Raji (cell line): ENCODE data around the gene PSPH.

Source experiments
- POLR2A ChIP-seq: IDR thresholded peaks from 2 replicates; pipeline ENCODE4 v1.6.1; 2011; ENCODE audit warnings: low read depth, low read length, control low read depth; ENCODE audit not compliant: insufficient read depth

PSPH gene

GRCh38 chr7:55964261-55965099 lies 86.8 kb downstream of the PSPH start, which contains the start of gene NIPSNAP2:
Gene NIPSNAP2 (plus strand): TSS chr7:55964585. CDS start chr7:55964610, 25 bp downstream.
- TF ChIP-seq POLR2A, result peak; percentile 75

DNA sequence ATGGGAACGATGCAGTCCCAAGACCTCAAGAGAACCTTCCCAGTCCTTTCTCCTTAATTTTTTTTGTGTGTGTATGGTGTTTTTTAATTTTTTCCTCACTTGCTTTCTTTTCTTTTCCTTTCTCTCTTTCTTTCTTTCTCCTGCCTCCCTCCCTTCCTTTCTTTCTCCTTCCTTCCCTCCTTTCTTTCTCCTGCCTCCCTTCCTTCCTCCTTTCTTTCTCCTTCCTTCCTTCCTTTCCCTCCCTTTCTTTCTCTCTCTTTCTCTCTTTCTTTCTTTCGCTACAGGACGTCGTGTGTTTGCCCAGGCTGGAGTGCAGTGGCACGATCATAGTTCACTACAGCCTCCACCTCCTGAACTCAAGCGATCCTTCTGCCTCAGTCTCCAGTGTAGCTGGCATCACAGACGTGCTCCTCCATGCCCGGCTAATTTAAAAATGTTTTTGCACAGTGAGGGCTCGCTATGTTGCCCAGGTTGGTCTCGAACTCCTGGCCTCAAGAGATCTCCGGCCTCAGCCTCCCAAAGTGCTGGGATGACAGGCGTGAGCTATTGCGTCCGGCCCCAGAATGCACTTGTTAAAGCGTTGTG lies 87.6 kb downstream of the PSPH start:
- no peak for TF ChIP-seq POLR2A

DNA sequence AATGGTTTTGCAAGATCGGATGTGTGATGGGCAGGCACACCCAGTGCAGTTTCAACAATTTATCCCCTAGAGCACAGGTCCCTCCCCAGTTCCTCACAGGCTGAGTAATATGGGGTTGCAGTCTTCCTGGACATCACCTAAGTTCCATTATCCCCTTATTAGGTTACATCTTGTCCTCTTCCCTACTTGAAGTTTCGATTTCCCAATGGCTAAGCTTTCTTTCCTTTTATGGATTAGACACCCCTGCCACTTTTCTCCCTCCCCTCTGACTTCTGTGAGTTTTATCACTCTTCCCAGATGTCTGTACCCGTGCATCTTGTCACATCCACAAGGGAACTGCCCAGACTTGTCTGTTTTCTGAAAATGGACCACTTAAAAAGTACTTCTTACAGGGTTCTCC lies 89.2 kb downstream of the PSPH start:
- no peak for TF ChIP-seq POLR2A
